SKM-1 treated with dmso at 0.1 percent for 144 hours (cell line): ENCODE measurements around the gene ZNF106.

ENCODE experiments used
- DNase-seq: peaks from one replicate; lab custom pipeline; 2025; ENCODE audit not compliant: unreplicated experiment; lab: John Stamatoyannopoulos, UW

ZNF106 gene

GRCh38 chr15:42482701-42483100, 8.2 kb downstream of the ZNF106 start:
- no peak for DNase-seq

GRCh38 chr15:42474827-42475226, 16.1 kb downstream of the ZNF106 start:
- peak; percentile 6 for DNase-seq

GRCh38 chr15:42471002-42471401, 19.9 kb downstream of the ZNF106 start:
- DNase-seq, result no peak

- DNase-seq, result no peak
Observed at GRCh38 chr15:42465520-42466259, 25.3 kb downstream of the ZNF106 start.

GRCh38 chr15:42461261-42461660, 29.7 kb downstream of the ZNF106 start:
- DNase-seq, result no peak

- no peak for DNase-seq
Observed at GRCh38 chr15:42457445-42458442, 33.2 kb downstream of the ZNF106 start.

GRCh38 chr15:42456971-42457370, 34.0 kb downstream of the ZNF106 start:
- DNase-seq, result no peak

GRCh38 chr15:42456531-42456930, 34.4 kb downstream of the ZNF106 start:
- DNase-seq, result no peak

- no peak for DNase-seq
Observed at GRCh38 chr15:42453826-42454225, 37.1 kb downstream of the ZNF106 start.

- DNase-seq, result no peak
Observed at GRCh38 chr15:42450425-42450790, 40.5 kb downstream of the ZNF106 start.

- no peak for DNase-seq
Observed at GRCh38 chr15:42449770-42450424, 41.0 kb downstream of the ZNF106 start.

- no peak for DNase-seq
Observed at GRCh38 chr15:42448281-42448680, 42.7 kb downstream of the ZNF106 start.

GRCh38 chr15:42447599-42447998, 43.3 kb downstream of the ZNF106 start:
- no peak for DNase-seq

GRCh38 chr15:42445551-42445950, 45.4 kb downstream of the ZNF106 start:
- DNase-seq, result no peak

- no peak for DNase-seq
Observed at GRCh38 chr15:42444415-42445063, 46.4 kb downstream of the ZNF106 start.

- no peak for DNase-seq
Observed at GRCh38 chr15:42427429-42428223, 63.3 kb downstream of the ZNF106 start.

GRCh38 chr15:42421376-42421775, 69.6 kb downstream of the ZNF106 start:
- DNase-seq, result no peak

GRCh38 chr15:42419369-42419768, 71.6 kb downstream of the ZNF106 start:
- no peak for DNase-seq

GRCh38 chr15:42413920-42414319, 77.0 kb downstream of the ZNF106 start:
- no peak for DNase-seq

- DNase-seq, result no peak
Observed at GRCh38 chr15:42411884-42412283, 79.1 kb downstream of the ZNF106 start.
